Stimulated activated memory B cell treated with anti-CD40 and anti-IgM and Interleukin-4, amounts not matched to agents 10 μg/mL and 1 μg/mL and 100 μg/mL, for 72 hours (primary cell): ENCODE results near the gene FGF1.

ENCODE experiments used
- ATAC-seq: fragments of 150-1000 bp; cut with Tn5 transposase; 2 replicates; pipeline ENCODE4 v1.10.0; 2021
- H3K27ac Mint-ChIP-seq: one replicate; pipeline ENCODE4 v1.8.0; 2022; ENCODE audit warnings: mild to moderate bottlenecking, mixed read lengths
- H3K27me3 Mint-ChIP-seq: one replicate; pipeline ENCODE4 v1.8.0; 2022; ENCODE audit warnings: mixed read lengths
- H3K36me3 Mint-ChIP-seq: one replicate; pipeline ENCODE4 v1.8.0; 2022; ENCODE audit warnings: mixed read lengths
- H3K4me1 Mint-ChIP-seq: one replicate; pipeline ENCODE4 v1.8.0; 2022; ENCODE audit warnings: mixed read lengths
- H3K4me3 Mint-ChIP-seq: one replicate; pipeline ENCODE4 v1.8.0; 2022; ENCODE audit warnings: mild to moderate bottlenecking, moderate library complexity, mixed read lengths
- H3K9me3 Mint-ChIP-seq: one replicate; pipeline ENCODE4 v1.8.0; 2022; ENCODE audit warnings: mixed read lengths

The FGF1 gene

GRCh38 chr5:142664636-142665035 is 21.3 kb downstream of the FGF1 start:
- ATAC-seq = no peak
- H3K27me3 Mint-ChIP-seq = peaks cover 19% of the 10 kb centered on the region
- H3K27ac Mint-ChIP-seq = no peak overlapping the region
- no peak overlapping the region for H3K4me3 Mint-ChIP-seq
- H3K4me1 Mint-ChIP-seq = no peaks in the 10 kb centered on the region
- no peaks in the 10 kb centered on the region for H3K9me3 Mint-ChIP-seq
- no peaks in the 10 kb centered on the region for H3K36me3 Mint-ChIP-seq

GRCh38 chr5:142664067-142664466 is 21.8 kb downstream of the FGF1 start:
- H3K27ac Mint-ChIP-seq = no peak overlapping the region
- no peaks in the 10 kb centered on the region for H3K9me3 Mint-ChIP-seq
- no peak for ATAC-seq
- no peaks in the 10 kb centered on the region for H3K36me3 Mint-ChIP-seq
- peaks cover 19% of the 10 kb centered on the region for H3K27me3 Mint-ChIP-seq
- H3K4me1 Mint-ChIP-seq = no peaks in the 10 kb centered on the region
- no peak overlapping the region for H3K4me3 Mint-ChIP-seq

GRCh38 chr5:142663246-142663645 is 22.6 kb downstream of the FGF1 start:
- Mint-ChIP-seq H3K9me3 (no peaks in the 10 kb centered on the region), H3K27ac (no peak overlapping the region), H3K36me3 (no peaks in the 10 kb centered on the region)

GRCh38 chr5:142661957-142662356 is 23.9 kb downstream of the FGF1 start:
- Mint-ChIP-seq H3K4me1 (no peaks in the 10 kb centered on the region), H3K27ac (no peak overlapping the region), H3K36me3 (no peaks in the 10 kb centered on the region), H3K27me3 (peaks cover 36% of the 10 kb centered on the region), H3K9me3 (no peaks in the 10 kb centered on the region), H3K4me3 (no peak overlapping the region)
- no peak for ATAC-seq

More at GRCh38 chr5:142663246-142663645, 22.6 kb downstream of the FGF1 start:
- H3K4me3 Mint-ChIP-seq = no peak overlapping the region
- H3K27me3 Mint-ChIP-seq = peaks cover 25% of the 10 kb centered on the region
- H3K4me1 Mint-ChIP-seq = no peaks in the 10 kb centered on the region
- ATAC-seq = no peak

- Mint-ChIP-seq H3K27me3 (peaks cover 36% of the 10 kb centered on the region), H3K27ac (no peak overlapping the region), H3K4me1 (no peaks in the 10 kb centered on the region), H3K36me3 (no peaks in the 10 kb centered on the region), H3K9me3 (no peaks in the 10 kb centered on the region), H3K4me3 (no peak overlapping the region)
- no peak for ATAC-seq
Observed at GRCh38 chr5:142661143-142661542, 24.7 kb downstream of the FGF1 start.

GRCh38 chr5:142660731-142661130 is 25.2 kb downstream of the FGF1 start:
- ATAC-seq = no peak
- Mint-ChIP-seq H3K9me3 (no peaks in the 10 kb centered on the region), H3K27me3 (peaks cover 41% of the 10 kb centered on the region), H3K27ac (no peak overlapping the region), H3K4me1 (no peaks in the 10 kb centered on the region), H3K4me3 (no peak overlapping the region), H3K36me3 (no peaks in the 10 kb centered on the region)

GRCh38 chr5:142660196-142660595 is 25.7 kb downstream of the FGF1 start:
- Mint-ChIP-seq H3K9me3 (no peaks in the 10 kb centered on the region), H3K4me1 (no peaks in the 10 kb centered on the region), H3K4me3 (no peak overlapping the region), H3K36me3 (no peaks in the 10 kb centered on the region), H3K27ac (no peak overlapping the region), H3K27me3 (peaks cover 46% of the 10 kb centered on the region)
- peak; percentile 6 for ATAC-seq

GRCh38 chr5:142659405-142659804 is 26.5 kb downstream of the FGF1 start:
- H3K9me3 Mint-ChIP-seq = no peaks in the 10 kb centered on the region
- no peak overlapping the region for H3K27ac Mint-ChIP-seq
- ATAC-seq = no peak
- no peak overlapping the region for H3K4me3 Mint-ChIP-seq
- H3K4me1 Mint-ChIP-seq = no peaks in the 10 kb centered on the region
- H3K36me3 Mint-ChIP-seq = no peaks in the 10 kb centered on the region
- H3K27me3 Mint-ChIP-seq = peaks cover 54% of the 10 kb centered on the region

- Mint-ChIP-seq H3K27me3 (peaks cover 64% of the 10 kb centered on the region), H3K9me3 (no peaks in the 10 kb centered on the region)
- ATAC-seq = no peak
Observed at GRCh38 chr5:142658278-142658677, 27.6 kb downstream of the FGF1 start.

GRCh38 chr5:142657446-142657845 is 28.4 kb downstream of the FGF1 start:
- H3K4me1 Mint-ChIP-seq = no peaks in the 10 kb centered on the region
- peaks cover 71% of the 10 kb centered on the region for H3K27me3 Mint-ChIP-seq
- no peak for ATAC-seq
- no peak overlapping the region for H3K4me3 Mint-ChIP-seq
- no peak overlapping the region for H3K27ac Mint-ChIP-seq
- H3K36me3 Mint-ChIP-seq = no peaks in the 10 kb centered on the region
- no peaks in the 10 kb centered on the region for H3K9me3 Mint-ChIP-seq

More at GRCh38 chr5:142658278-142658677, 27.6 kb downstream of the FGF1 start:
- H3K36me3 Mint-ChIP-seq = no peaks in the 10 kb centered on the region
- H3K27ac Mint-ChIP-seq = no peak overlapping the region
- no peaks in the 10 kb centered on the region for H3K4me1 Mint-ChIP-seq
- no peak overlapping the region for H3K4me3 Mint-ChIP-seq

- peaks cover 66% of the 10 kb centered on the region for H3K27me3 Mint-ChIP-seq
- H3K9me3 Mint-ChIP-seq = no peaks in the 10 kb centered on the region
- no peaks in the 10 kb centered on the region for H3K36me3 Mint-ChIP-seq
- H3K4me3 Mint-ChIP-seq = no peak overlapping the region
- H3K4me1 Mint-ChIP-seq = no peaks in the 10 kb centered on the region
- peak; percentile 56 for ATAC-seq
- no peak overlapping the region for H3K27ac Mint-ChIP-seq
Observed at GRCh38 chr5:142655339-142656267, 30.3 kb downstream of the FGF1 start.

GRCh38 chr5:142654578-142655058 is 31.3 kb downstream of the FGF1 start:
- Mint-ChIP-seq H3K36me3 (no peaks in the 10 kb centered on the region), H3K27ac (no peak overlapping the region), H3K4me1 (no peaks in the 10 kb centered on the region), H3K27me3 (peaks cover 60% of the 10 kb centered on the region), H3K9me3 (no peaks in the 10 kb centered on the region), H3K4me3 (no peak overlapping the region)
- no peak for ATAC-seq

- no peaks in the 10 kb centered on the region for H3K9me3 Mint-ChIP-seq
- H3K27me3 Mint-ChIP-seq = peaks cover 54% of the 10 kb centered on the region
- ATAC-seq = no peak
- no peak overlapping the region for H3K4me3 Mint-ChIP-seq
- H3K27ac Mint-ChIP-seq = no peak overlapping the region
- H3K4me1 Mint-ChIP-seq = no peaks in the 10 kb centered on the region
- no peaks in the 10 kb centered on the region for H3K36me3 Mint-ChIP-seq
Observed at GRCh38 chr5:142653321-142653720, 32.6 kb downstream of the FGF1 start.

GRCh38 chr5:142652563-142652962 is 33.3 kb downstream of the FGF1 start:
- no peak overlapping the region for H3K27ac Mint-ChIP-seq
- no peaks in the 10 kb centered on the region for H3K9me3 Mint-ChIP-seq
- ATAC-seq = peak; percentile 13
- H3K4me1 Mint-ChIP-seq = no peaks in the 10 kb centered on the region
- H3K36me3 Mint-ChIP-seq = no peaks in the 10 kb centered on the region
- peaks cover 47% of the 10 kb centered on the region for H3K27me3 Mint-ChIP-seq
- H3K4me3 Mint-ChIP-seq = no peak overlapping the region

- no peak for ATAC-seq
- no peak overlapping the region for H3K4me3 Mint-ChIP-seq
- peaks cover 35% of the 10 kb centered on the region for H3K27me3 Mint-ChIP-seq
- no peak overlapping the region for H3K27ac Mint-ChIP-seq
- H3K9me3 Mint-ChIP-seq = no peaks in the 10 kb centered on the region
- H3K4me1 Mint-ChIP-seq = no peaks in the 10 kb centered on the region
- no peaks in the 10 kb centered on the region for H3K36me3 Mint-ChIP-seq
Observed at GRCh38 chr5:142650881-142651280, 35.0 kb downstream of the FGF1 start.

- ATAC-seq = no peak
- Mint-ChIP-seq H3K9me3 (no peaks in the 10 kb centered on the region), H3K27ac (no peak overlapping the region), H3K4me3 (no peak overlapping the region), H3K27me3 (peaks cover 35% of the 10 kb centered on the region), H3K36me3 (no peaks in the 10 kb centered on the region), H3K4me1 (no peaks in the 10 kb centered on the region)
Observed at GRCh38 chr5:142650060-142650459, 35.8 kb downstream of the FGF1 start.
